GM23338 (cell line): ENCODE measurements around the gene BRF1. TPM values are rescaled to one million over a fixed set of nuclear protein-coding genes. Genes with fewer than 3 reads are reported as not detected.
A peak's percentile ranks its signal among the peaks of the same experiment; 100 is the strongest.

Source experiments
- ATAC-seq: fragments of 200-7000 bp; cut with Tn5 transposase; 3 replicates; pipeline ENCODE4 v1.9.1; 2020
- DNase-seq: peaks from one replicate; pipeline ENCODE4 v3.0.0-alpha.2; 2015; ENCODE audit warnings: low spot score
- H2AFZ ChIP-seq: fragments of 200-600 bp; sonication (generic); 2 replicates; pipeline ENCODE4 v1.8.0; 2016; ENCODE audit warnings: antibody characterized with exemption, mild to moderate bottlenecking, moderate library complexity
- H3F3A ChIP-seq: fragments of 200-600 bp; sonication (generic); replicated peaks from 2 replicates; pipeline ENCODE4 v1.8.0; 2017; ENCODE audit warnings: antibody characterized with exemption, mixed run types, low read depth
- H3K27ac ChIP-seq: fragments of 200-600 bp; sonication (generic); 2 replicates; pipeline ENCODE4 v1.6.1; 2016; ENCODE audit warnings: low read depth
- H3K27me3 ChIP-seq: fragments of 200-600 bp; sonication (generic); 2 replicates; pipeline ENCODE4 v1.8.0; 2016; ENCODE audit warnings: mild to moderate bottlenecking, mixed run types, moderate library complexity; ENCODE audit not compliant: insufficient read depth
- H3K36me3 ChIP-seq: fragments of 200-600 bp; sonication (generic); 2 replicates; pipeline ENCODE4 v1.8.0; 2016; ENCODE audit warnings: mild to moderate bottlenecking; ENCODE audit not compliant: insufficient read depth
- H3K4me1 ChIP-seq: fragments of 200-600 bp; sonication (generic); 2 replicates; pipeline ENCODE4 v1.8.0; 2016; ENCODE audit warnings: mild to moderate bottlenecking, moderate library complexity; ENCODE audit not compliant: insufficient read depth
- H3K4me2 ChIP-seq: fragments of 200-600 bp; sonication (generic); 2 replicates; pipeline ENCODE4 v1.7.1; 2017; ENCODE audit warnings: mixed run types
- H3K4me3 ChIP-seq: fragments of 200-600 bp; sonication (generic); 2 replicates; pipeline ENCODE4 v1.6.1; 2016; ENCODE audit warnings: mixed run types
- H3K79me2 ChIP-seq: fragments of 200-600 bp; sonication (generic); replicated peaks from 2 replicates; pipeline ENCODE4 v1.8.0; 2017; ENCODE audit warnings: mild to moderate bottlenecking; ENCODE audit not compliant: insufficient read depth
- H3K9me2 ChIP-seq: fragments of 200-600 bp; sonication (generic); 2 replicates; pipeline ENCODE4 v1.8.0; 2017; ENCODE audit not compliant: insufficient read depth
- H4K20me1 ChIP-seq: fragments of 200-600 bp; sonication (generic); replicated peaks from 2 replicates; pipeline ENCODE4 v1.8.0; 2017; ENCODE audit warnings: mild to moderate bottlenecking; ENCODE audit not compliant: insufficient read depth
- H3K27ac Mint-ChIP-seq: 2 replicates; pipeline ENCODE4 v1.8.0; 2020; ENCODE audit warnings: inconsistent platforms, mild to moderate bottlenecking, moderate library complexity, mixed read lengths
- H3K27me3 Mint-ChIP-seq: 3 replicates; pipeline ENCODE4 v1.8.0; 2022; ENCODE audit warnings: low read depth, mild to moderate bottlenecking, moderate library complexity, mixed read lengths, inconsistent platforms; ENCODE audit not compliant: insufficient read depth, poor library complexity
- H3K36me3 Mint-ChIP-seq: 3 replicates; pipeline ENCODE4 v1.8.0; 2021; ENCODE audit warnings: low read depth, mild to moderate bottlenecking, inconsistent platforms, moderate library complexity, mixed read lengths
- H3K4me1 Mint-ChIP-seq: 3 replicates; pipeline ENCODE4 v1.8.0; 2020; ENCODE audit warnings: mild to moderate bottlenecking, inconsistent platforms, mixed read lengths
- H3K4me3 Mint-ChIP-seq: 3 replicates; pipeline ENCODE4 v1.8.0; 2021; ENCODE audit warnings: moderate library complexity, mild to moderate bottlenecking, inconsistent platforms, mixed read lengths
- H3K9me3 Mint-ChIP-seq: 3 replicates; pipeline ENCODE4 v1.8.0; 2020; ENCODE audit warnings: moderate library complexity, mild to moderate bottlenecking, inconsistent platforms, mixed read lengths
- CREB1 ChIP-seq: fragments of 250-450 bp; sonication (Bioruptor Pico); IDR thresholded peaks from 2 replicates; pipeline ENCODE4 v1.5.0; 2020; ENCODE audit warnings: low read depth, mild to moderate bottlenecking, moderate library complexity
- polyA plus RNA-seq: library from polyadenylated mRNA; unstranded; fragments of >200 nt; fragmentation: Nextera tagmentation; extraction: Ambion mirVana; gene quantifications from 2 replicates; pipeline ENCODE4 v1.2.1, GENCODE V29; 2016
- total RNA-seq: library from RNA; depleted of rRNA; stranded (reverse); fragments of >200 nt; shearing (Covaris generic); gene quantifications from 2 replicates; pipeline ENCODE4 v1.2.3, GENCODE V29; 2014
- TF ChIP-seq, protein P1 (sequence below): fragments of 250-450 bp; sonication (Bioruptor Pico); IDR thresholded peaks from 2 replicates; pipeline ENCODE4 v1.5.0; 2020; ENCODE audit warnings: mild to moderate bottlenecking, moderate library complexity
- TF ChIP-seq, protein P2 (sequence below): IDR thresholded peaks from one replicate; pipeline ENCODE4 v1.6.1; 2018; ENCODE audit warnings: antibody characterized with exemption; ENCODE audit not compliant: unreplicated experiment

BRF1 gene
- total and polyA plus RNA-seq, 2 experiments from 2014 or later: 8.6 to 29.9 TPM

DNA sequence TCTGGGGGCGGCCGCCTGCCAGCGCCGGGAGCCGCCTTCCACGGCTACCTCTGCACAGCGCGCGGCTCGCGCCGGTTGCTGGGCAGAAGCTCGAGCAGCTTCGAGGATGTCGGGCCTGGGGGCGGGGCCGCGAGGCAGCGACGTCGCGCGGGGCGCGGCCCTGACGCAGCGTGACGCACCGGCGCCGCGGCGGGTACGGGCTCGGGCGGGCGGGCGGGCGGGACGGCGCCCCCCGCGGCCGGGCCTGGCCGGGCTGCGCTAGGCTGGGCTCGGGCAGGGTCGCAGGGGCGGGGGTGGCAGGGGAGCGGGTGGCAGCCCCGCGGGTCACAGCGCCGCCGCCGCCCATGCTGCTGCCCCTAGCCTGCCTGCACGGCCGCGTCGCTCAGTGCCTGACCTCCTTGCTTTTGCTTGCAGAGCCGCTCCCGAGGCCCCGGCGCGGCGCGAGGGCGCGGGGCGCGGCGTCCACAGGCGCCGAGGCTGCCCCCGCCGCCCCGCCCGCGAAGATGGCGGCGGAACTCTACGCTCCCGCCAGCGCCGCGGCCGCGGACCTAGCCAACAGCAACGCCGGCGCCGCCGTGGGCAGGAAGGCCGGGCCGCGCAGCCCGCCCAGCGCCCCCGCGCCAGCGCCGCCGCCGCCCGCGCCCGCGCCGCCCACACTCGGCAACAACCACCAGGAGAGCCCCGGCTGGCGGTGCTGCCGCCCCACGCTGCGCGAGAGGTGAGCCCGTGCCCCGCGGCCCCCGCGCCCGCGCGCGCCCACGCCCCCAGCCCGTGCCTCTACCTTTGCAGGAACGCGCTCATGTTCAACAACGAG lies 52.2 kb downstream of the BRF1 start, which contains the start of gene BTBD6:
Gene BTBD6 (plus strand): TSS at position 166 of the 814 bp plus-strand sequence. CDS start 179 bp downstream, at position 345.
- Histone ChIP-seq H2AFZ (peak within 1 kb of the TSS; percentile 93), H4K20me1 (peaks cover 6% of the 10 kb centered on the region), H3K4me3 (peak within 1 kb of the TSS; percentile 72), H3K27ac (no peak within 1 kb of the TSS), H3K27me3 (no peaks in the 10 kb centered on the region), H3K36me3 (no peaks in the 10 kb centered on the region), H3K4me1 (no peaks in the 10 kb centered on the region), H3K9me2 (no peaks in the 10 kb centered on the region), H3K4me2 (peak within 1 kb of the TSS; percentile 92), H3K79me2 (peaks cover 5% of the 10 kb centered on the region; the same call in 1 of the 2 replicates), H3F3A (0 out of 2 replicates have a peak, but pooled peaks cover 15% of the 10 kb centered on the region)
- no peak within 1 kb of the TSS for H3K27ac Mint-ChIP-seq
- peak; percentile 84 for DNase-seq
- H3K4me1 Mint-ChIP-seq: no peaks in the 10 kb centered on the region; the same call in 2 of the 3 replicates
- no peaks in the 10 kb centered on the region for H3K9me3 Mint-ChIP-seq
- peak within 1 kb of the TSS; percentile 78 for H3K4me3 Mint-ChIP-seq
- H3K36me3 Mint-ChIP-seq: peaks cover 16% of the 10 kb centered on the region
- peak; percentile 79 for ATAC-seq
- peaks cover 15% of the 10 kb centered on the region for H3K27me3 Mint-ChIP-seq
- TF ChIP-seq CREB1 (CRISPR knock-in tag): peak; percentile 69
- TF ChIP-seq, protein P1, sequence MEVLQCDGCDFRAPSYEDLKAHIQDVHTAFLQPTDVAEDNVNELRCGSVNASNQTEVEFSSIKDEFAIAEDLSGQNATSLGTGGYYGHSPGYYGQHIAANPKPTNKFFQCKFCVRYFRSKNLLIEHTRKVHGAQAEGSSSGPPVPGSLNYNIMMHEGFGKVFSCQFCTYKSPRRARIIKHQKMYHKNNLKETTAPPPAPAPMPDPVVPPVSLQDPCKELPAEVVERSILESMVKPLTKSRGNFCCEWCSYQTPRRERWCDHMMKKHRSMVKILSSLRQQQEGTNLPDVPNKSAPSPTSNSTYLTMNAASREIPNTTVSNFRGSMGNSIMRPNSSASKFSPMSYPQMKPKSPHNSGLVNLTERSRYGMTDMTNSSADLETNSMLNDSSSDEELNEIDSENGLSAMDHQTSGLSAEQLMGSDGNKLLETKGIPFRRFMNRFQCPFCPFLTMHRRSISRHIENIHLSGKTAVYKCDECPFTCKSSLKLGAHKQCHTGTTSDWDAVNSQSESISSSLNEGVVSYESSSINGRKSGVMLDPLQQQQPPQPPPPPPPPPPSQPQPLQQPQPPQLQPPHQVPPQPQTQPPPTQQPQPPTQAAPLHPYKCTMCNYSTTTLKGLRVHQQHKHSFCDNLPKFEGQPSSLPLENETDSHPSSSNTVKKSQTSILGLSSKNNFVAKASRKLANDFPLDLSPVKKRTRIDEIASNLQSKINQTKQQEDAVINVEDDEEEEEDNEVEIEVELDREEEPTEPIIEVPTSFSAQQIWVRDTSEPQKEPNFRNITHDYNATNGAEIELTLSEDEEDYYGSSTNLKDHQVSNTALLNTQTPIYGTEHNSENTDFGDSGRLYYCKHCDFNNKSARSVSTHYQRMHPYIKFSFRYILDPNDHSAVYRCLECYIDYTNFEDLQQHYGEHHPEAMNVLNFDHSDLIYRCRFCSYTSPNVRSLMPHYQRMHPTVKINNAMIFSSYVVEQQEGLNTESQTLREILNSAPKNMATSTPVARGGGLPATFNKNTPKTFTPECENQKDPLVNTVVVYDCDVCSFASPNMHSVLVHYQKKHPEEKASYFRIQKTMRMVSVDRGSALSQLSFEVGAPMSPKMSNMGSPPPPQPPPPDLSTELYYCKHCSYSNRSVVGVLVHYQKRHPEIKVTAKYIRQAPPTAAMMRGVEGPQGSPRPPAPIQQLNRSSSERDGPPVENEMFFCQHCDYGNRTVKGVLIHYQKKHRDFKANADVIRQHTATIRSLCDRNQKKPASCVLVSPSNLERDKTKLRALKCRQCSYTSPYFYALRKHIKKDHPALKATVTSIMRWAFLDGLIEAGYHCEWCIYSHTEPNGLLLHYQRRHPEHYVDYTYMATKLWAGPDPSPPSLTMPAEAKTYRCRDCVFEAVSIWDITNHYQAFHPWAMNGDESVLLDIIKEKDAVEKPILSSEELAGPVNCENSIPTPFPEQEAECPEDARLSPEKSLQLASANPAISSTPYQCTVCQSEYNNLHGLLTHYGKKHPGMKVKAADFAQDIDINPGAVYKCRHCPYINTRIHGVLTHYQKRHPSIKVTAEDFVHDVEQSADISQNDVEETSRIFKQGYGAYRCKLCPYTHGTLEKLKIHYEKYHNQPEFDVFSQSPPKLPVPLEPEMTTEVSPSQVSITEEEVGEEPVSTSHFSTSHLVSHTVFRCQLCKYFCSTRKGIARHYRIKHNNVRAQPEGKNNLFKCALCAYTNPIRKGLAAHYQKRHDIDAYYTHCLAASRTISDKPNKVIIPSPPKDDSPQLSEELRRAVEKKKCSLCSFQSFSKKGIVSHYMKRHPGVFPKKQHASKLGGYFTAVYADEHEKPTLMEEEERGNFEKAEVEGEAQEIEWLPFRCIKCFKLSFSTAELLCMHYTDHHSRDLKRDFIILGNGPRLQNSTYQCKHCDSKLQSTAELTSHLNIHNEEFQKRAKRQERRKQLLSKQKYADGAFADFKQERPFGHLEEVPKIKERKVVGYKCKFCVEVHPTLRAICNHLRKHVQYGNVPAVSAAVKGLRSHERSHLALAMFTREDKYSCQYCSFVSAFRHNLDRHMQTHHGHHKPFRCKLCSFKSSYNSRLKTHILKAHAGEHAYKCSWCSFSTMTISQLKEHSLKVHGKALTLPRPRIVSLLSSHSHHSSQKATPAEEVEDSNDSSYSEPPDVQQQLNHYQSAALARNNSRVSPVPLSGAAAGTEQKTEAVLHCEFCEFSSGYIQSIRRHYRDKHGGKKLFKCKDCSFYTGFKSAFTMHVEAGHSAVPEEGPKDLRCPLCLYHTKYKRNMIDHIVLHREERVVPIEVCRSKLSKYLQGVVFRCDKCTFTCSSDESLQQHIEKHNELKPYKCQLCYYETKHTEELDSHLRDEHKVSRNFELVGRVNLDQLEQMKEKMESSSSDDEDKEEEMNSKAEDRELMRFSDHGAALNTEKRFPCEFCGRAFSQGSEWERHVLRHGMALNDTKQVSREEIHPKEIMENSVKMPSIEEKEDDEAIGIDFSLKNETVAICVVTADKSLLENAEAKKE (CRISPR knock-in tag): no peak
- TF ChIP-seq, protein P2, sequence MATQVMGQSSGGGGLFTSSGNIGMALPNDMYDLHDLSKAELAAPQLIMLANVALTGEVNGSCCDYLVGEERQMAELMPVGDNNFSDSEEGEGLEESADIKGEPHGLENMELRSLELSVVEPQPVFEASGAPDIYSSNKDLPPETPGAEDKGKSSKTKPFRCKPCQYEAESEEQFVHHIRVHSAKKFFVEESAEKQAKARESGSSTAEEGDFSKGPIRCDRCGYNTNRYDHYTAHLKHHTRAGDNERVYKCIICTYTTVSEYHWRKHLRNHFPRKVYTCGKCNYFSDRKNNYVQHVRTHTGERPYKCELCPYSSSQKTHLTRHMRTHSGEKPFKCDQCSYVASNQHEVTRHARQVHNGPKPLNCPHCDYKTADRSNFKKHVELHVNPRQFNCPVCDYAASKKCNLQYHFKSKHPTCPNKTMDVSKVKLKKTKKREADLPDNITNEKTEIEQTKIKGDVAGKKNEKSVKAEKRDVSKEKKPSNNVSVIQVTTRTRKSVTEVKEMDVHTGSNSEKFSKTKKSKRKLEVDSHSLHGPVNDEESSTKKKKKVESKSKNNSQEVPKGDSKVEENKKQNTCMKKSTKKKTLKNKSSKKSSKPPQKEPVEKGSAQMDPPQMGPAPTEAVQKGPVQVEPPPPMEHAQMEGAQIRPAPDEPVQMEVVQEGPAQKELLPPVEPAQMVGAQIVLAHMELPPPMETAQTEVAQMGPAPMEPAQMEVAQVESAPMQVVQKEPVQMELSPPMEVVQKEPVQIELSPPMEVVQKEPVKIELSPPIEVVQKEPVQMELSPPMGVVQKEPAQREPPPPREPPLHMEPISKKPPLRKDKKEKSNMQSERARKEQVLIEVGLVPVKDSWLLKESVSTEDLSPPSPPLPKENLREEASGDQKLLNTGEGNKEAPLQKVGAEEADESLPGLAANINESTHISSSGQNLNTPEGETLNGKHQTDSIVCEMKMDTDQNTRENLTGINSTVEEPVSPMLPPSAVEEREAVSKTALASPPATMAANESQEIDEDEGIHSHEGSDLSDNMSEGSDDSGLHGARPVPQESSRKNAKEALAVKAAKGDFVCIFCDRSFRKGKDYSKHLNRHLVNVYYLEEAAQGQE: no peak
